Activated naive CD4-positive, alpha-beta T cell treated with anti-CD3 and anti-CD28 coated beads, Interleukin-2, amount 50 U/mL, for 16 hours (primary cell): Measurements from ENCODE around the gene FNDC7.
"Not testable (repeated sequence)": the region's sequence is repeated elsewhere in the genome, so short reads cannot be mapped to it uniquely, and the experiment has no call there.

ENCODE experiments used
- DNase-seq: peaks from one replicate; pipeline ENCODE4 v3.0.0-alpha.2; 2020

FNDC7 gene

DNA sequence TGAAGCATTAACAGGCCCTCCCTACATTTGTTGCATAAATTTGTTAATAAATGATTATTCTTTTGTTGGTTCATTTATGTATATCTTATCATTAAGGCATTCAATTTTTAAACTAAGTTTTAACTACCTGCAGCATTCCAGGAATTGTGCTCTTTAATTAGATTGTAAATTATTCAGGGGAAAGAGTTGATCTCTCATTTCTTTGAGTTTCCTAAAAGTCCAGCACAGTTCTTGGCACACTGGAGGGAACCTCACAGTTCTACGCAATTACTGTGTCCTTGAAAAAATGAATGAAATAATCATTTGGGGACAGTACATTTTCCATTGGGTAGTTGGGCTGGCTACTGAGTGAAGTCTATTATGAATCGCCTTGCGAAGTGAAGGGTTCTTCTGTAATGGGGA lies 33.3 kb downstream of the FNDC7 start:
- DNase-seq = no peak

DNA sequence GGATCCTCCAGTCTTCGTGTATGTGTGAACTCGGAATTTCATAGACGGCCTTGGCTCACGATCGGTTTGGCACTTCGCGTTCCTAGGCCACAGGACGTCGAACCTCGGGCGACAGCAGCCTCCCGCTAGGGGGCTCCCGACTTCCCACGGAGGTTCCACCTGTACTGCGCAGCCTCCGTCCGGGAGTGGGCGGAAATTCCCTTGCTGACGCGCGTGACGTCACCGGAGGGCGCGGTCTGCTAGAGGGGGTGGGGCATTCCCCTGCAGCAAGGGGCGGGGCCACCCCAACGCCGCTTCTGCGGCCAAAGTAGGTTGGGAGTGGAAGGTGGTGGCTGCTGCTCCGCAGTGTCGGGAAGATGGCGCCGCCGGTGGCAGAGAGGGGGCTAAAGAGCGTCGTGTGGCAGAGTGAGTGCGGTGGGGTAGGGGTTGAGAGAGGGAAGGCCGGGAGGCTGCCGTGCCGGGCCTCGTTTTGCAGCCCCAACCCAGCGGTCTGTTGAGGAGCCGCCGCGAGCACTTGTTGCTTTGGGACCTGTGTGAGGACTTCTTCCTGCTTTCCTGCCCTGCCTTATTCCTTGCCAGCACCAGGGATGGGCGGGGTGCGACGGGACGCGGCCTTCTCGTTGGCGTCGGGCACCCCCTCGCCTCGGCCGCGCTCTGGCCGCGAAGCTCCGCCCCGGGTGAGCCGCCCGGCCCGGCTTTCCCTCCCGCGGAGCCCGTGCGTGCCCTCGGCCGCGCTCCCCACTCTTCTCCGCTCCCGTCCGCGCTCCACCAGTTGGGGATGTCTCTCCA lies 33.9 kb downstream of the FNDC7 start, which contains the start of gene STXBP3:
Gene STXBP3, plus strand, starts transcription at position 293 of the 789 bp plus-strand sequence. Its CDS starts 64 bp downstream, at position 357.
- DNase-seq = peak; percentile 100

DNA sequence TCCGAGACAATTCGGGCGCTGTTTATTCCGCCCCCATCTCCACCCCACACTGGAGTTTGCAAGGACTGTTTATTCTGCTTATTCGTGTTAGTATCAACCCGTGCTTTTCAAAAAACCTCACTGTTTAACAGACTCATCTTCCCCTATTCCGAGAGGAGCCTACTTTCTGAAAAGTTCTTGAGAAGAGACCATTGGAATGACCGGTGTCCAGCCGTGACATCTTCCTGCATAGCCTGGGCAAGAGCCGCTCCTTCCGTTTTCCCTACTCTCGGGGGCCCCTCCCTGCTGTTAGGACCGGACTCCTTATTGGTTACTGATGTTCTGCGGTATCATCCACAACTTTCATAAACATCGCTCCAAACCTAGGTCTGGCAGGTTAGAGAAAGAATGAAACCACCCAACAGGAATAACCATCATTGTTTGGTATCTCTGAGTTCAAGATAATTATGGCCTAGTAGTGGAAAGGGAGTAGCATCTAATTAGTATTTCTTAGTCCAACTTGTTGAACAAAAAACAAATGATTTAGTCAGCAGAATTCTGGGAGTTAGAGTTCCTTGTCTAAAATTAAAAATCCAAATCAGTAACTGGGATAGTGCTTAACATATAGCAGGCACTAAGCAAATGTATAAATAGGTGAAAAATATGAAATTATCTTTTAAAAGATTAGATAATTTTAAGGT lies 34.6 kb downstream of the FNDC7 start:
- peak; percentile 13 for DNase-seq

DNA sequence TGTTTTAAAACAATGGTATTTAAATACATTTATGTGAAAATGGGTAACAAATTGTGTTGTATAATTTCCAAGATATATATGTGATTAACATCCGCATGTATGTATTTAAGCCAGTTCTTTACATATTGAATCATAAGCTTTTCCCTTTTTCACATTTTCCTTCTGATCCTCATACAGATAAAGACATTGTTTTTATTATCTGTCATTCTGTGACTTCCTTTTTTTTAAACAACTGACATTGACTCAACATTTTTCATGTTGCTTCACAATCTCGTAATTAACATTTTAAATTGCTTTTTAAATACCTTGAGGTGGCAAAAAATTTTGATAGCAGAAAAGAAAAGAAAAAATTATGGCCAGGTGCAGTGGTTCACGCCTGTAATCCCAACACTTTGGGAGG lies 35.2 kb downstream of the FNDC7 start:
- no peak for DNase-seq

DNA sequence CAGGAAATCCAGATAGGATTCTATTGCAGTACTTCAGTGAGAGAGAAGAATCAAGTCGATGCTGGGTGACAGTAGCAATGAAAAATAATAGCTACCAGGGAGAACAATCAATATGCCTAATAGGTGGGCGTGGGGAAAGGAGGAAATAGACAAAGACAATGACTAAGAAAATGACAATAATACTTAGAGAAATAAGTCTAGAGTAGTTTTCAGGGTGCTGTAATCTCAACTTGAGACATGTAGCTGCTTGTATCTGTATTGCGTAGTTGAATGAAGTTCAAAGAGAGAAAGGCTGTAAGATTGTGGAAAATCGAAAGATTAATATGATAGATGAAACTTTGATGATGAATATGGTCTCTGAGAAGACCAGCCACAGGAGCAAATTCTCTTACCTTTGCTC lies 36.4 kb downstream of the FNDC7 start:
- DNase-seq = no peak

DNA sequence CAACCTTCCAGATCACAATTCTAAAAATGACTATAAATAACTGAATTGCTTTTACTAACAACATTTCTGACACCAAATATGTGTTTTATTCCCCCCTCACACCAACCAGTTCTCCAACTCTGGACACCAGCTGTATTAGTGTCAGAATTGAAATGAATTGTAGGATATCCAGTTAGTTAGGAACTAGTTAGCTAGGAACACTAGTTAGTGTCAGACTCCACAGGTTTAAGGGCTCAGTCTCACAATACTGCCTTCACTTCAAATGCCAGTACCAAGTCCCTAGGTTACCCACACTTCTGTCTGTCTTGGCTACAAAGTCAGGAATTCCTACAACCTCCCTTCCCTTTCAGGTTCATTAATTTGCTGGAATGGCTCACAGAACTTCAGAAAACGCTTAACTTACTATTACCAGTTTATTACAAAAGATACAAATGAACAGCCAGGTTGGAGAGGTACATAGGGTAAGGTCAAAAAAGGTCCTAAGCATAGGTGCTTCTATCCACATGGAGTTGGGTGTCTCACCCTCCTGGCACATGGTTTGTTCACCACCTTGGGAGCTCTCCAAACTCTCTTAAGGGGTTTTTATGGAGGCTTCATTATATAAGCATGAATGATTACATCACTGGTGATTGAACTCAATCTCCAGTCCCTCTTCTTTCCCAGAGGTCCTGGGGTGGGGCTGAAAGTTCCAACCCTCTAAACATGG lies 37.9 kb downstream of the FNDC7 start:
- DNase-seq = no peak

DNA sequence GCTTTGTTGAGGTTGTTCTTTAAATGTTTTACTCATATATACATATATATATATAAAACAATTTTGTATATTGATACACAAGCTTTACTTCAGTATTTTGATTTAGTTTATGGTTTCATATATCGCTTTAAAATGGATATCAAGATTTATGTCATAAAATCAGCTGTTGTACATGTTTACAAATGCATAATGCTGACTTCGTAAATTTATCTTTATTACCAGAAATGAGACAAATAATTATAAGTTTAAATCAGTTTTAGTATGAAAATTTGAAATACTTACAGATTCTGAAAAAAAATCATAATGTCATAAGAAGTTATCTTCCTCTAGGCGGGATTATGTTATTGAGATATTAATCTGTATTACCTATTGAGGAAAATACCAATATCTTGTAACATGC lies 40.7 kb downstream of the FNDC7 start:
- no peak for DNase-seq

DNA sequence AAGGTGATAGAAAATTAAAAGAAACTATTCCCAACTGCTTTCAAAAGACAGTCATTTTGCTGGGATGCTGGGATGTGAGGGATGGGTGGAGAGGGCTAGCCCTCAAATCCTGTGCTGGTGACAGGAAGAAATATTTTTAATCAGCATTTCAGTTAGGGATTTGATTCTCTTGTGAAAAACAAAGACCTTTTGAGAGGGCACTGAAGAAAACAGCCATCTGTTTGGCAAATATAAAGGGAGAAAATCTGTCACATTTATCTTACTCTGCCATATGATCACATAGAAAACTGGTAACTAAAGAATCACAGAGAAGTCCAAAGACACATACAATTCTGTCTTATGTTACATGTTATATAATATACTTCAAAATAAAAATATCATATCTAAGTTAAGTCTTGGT lies 46.1 kb downstream of the FNDC7 start:
- DNase-seq = no peak

DNA sequence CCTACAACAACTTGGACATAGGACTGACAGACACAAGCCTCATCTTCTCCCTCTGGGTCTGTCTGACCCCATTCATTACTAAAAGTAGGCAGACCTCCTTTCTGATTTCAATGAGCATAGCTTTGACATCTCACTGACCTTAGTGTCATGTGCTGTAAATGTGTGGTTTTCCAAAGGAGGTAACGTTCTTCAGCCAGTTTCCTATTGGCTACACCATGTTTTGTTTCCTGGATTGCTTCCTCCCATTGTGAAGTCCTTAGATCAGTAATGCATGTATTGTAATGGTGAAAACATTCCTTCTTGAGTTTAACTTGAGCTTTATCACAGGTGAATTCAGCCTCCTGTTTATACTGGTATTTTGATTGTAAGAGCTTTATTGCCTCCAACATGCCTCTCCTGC lies 54.4 kb downstream of the FNDC7 start:
- DNase-seq = no peak

DNA sequence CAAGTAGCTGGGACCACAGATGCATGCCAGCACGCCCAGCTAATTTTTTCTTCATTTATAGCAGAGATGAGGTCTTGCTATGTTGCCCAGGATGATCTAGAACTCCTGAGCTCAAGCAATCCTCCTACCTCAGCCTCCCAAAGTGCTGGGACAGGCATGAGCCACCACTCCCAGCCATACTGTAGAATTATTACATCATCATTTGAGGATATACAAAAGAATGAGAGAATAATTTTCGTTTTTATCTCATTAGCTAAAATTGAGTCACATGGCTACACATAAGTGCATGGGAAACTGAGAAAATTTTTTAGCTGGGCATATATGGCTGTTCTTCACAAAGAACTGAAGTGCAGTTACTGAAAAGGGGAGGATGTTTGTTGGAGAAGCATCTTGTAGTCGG lies 55.0 kb downstream of the FNDC7 start:
- no peak for DNase-seq

DNA sequence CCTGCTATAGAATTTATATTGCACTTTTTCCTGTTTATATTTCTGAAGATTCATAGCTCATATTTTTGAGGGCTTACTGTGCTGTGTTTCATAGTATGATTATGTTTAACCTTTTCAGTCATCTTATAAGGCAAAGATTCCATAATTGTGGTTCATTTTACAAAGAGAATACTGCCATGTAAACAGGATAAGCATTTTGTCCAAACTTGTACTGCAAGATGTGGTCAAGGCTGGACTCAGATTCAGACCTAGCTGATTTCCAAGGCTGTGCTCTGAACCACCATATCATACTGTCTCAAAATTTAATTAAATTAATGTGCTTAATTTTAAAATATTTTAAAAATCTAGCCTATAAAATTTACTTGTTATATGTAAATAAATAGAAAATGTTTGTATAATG lies 65.1 kb downstream of the FNDC7 start:
- no peak for DNase-seq

DNA sequence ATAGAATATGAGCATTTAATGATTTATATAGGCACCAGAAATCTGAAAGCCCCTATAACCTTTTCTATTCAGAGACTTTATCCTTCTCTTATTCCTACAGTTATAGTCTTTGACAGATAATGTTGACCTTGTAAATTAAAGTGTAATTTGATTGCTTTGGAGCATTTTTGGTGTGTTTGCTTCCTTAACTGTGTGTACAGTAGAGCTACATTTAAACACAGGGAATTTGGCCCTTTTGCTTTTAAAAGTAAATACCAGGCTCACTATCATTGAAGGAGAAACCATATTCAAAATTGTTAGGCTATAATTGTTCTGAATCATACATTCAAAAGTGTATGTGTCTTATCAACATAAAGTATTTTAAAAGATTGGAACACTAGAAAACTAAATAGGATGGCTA lies 66.7 kb downstream of the FNDC7 start:
- no peak for DNase-seq

DNA sequence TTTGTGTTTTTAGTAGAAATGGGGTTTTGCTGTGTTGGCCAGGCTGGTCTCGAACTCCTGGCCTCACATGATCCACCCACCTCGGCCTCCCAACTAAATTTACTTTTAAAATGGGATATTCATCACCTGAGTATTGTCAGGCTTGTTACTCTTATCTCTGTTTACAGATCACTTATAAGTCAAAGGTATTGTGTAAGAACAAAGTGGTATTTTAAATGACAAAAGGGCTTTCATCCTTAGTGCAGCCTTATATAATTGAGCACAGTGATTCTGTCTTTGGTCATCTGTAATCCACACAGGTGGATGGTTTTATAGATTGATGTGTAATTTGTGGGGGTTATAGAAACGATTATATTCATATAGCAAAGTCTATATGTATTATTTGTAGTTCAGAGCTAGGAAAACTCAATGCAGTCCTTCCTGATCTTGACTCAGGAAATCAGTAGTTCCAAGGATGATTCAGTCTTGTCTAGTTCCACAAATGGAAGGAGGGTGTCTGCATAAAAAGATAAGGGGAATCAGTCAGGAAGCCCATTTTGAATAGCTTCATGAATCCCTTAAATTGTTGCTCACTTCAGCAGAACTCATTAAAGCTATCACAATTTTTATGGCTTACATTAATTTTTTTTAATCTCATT lies 68.3 kb downstream of the FNDC7 start:
- DNase-seq = no peak

DNA sequence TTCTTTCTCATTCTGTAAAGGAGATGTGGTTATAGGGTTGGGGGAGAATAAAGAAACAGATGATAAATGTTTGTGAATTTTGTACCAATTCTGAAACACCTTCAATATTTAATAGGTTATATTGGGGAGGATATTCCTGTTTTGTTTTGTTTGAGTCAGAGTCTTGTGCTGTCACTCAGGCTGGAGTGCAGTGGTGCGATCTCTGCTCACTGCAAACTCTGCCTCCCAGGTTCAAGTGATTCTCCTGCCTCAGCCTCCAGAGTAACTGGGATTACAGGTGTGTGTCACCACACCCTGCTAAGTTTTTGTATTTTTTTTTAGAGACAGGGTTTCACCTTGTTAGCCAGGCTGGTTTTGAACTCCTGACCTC lies 68.9 kb downstream of the FNDC7 start:
- DNase-seq = not testable (repeated sequence)

DNA sequence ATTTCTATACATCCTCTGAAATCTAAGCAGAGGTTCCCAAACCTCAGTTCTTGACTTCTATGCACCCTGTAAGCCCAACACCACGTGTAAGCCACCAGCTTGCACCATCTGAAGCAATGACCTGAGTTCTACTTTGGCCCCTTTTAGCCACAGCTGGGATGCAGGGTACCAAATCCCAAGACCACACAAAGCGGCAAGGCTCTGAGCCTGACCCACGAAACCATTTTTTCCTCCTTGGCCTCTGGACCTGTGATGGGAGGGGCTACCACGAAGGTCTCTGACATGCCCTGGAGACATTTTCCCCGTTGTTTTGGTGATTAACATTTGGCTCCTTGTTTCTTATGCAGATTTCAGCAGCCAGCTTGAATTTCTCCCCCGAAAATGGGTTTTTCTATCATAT lies 72.6 kb downstream of the FNDC7 start:
- no peak for DNase-seq

DNA sequence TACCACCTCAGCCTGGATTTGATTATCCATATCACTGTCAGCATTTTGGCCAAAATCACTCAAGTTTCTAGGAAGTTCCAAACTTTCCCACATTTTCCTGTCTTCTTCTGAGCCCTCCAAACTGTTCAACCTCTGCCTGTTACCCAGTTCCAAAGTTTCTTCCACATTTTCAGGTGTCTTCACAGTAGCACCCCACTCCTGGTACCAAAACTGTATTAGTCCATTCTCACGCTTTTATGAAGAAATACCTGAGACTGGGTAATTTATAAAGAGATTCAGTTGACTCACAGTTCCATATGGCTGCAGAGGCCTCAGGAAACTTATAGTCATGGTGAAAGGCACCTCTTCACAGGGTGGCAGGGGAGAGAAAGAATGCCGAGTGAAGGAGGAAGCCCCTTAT lies 73.2 kb downstream of the FNDC7 start:
- DNase-seq = no peak

DNA sequence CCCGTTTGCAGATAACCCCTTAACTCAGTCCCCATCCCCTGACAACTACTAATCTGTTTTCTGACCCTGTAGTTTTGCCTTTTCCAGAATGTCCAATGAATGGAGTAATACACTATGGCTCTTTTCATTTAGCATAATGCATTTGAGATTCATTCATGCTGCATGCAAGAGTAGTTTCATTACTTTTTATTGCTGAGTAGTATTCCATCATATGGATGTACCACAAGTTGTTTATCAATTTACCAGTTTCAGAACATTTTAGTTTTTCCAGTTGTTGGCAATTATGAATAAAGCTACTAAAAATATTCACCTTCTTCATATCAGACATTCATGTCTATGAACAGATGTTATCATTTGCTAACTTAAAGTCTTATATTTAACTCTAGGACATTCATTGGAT lies 79.1 kb downstream of the FNDC7 start:
- no peak for DNase-seq
